HEK293 (cell line): ENCODE data around the gene AMBRA1.

ENCODE experiments used
- CTCF ChIA-PET: fragments of 350-600 bp; formaldehyde crosslinking; extraction: SDS; loops from one replicate; lab custom pipeline; 2021; ENCODE audit warnings: antibody characterized with exemption; lab: Yijun Ruan, JAX
- POLR2A ChIA-PET: fragments of 300-600 bp; formaldehyde crosslinking; extraction: SDS; loops from one replicate; lab custom pipeline; 2020; ENCODE audit warnings: antibody characterized with exemption, inconsistent platforms; lab: Yijun Ruan, JAX
- H3K27ac ChIP-seq: fragments of 200-500 bp; sonication (Bioruptor generic); 2 replicates; pipeline ENCODE4 v1.5.1; 2014; ENCODE audit warnings: low read depth, low read length, control low read depth, inconsistent platforms; ENCODE audit errors: extremely low read depth
- H3K36me3 ChIP-seq, 2 experiments: fragments of 200-500 bp in 1 of 2; sonication (Bioruptor generic) in 1 of 2; 1 replicate in 1 of 2; 2 replicates in 1 of 2; pipeline ENCODE4 v1.5.1; 2014 to 2017; ENCODE audit warnings: inconsistent platforms in 2 of 2, low read length in 2 of 2; ENCODE audit not compliant: control insufficient read depth in 2 of 2, insufficient read depth in 1 of 2
- H3K4me1 ChIP-seq: fragments of 200-500 bp; sonication (Bioruptor generic); 2 replicates; pipeline ENCODE4 v1.5.1; 2014; ENCODE audit warnings: mild to moderate bottlenecking, low read length, inconsistent platforms; ENCODE audit not compliant: control insufficient read depth, insufficient read depth
- H3K4me3 ChIP-seq: 2 replicates; pipeline ENCODE4 v1.5.1; 2011; ENCODE audit warnings: low read depth, mild to moderate bottlenecking, control low read depth, low read length, moderate library complexity
- H3K9me3 ChIP-seq: fragments of 200-500 bp; sonication (Bioruptor generic); 2 replicates; pipeline ENCODE4 v1.5.1; 2014; ENCODE audit warnings: low read depth, low read length, inconsistent platforms; ENCODE audit not compliant: control insufficient read depth, insufficient read depth
- AEBP2 ChIP-seq: fragments of 450-650 bp; formaldehyde crosslinking; IDR thresholded peaks from 2 replicates; pipeline ENCODE4 v1.5.1; 2016; ENCODE audit warnings: missing biosample characterization, missing genetic modification characterization, borderline replicate concordance
- GLIS1 ChIP-seq: fragments of 450-650 bp; formaldehyde crosslinking; IDR thresholded peaks from 2 replicates; pipeline ENCODE4 v1.5.1; 2016; ENCODE audit warnings: missing biosample characterization, missing genetic modification characterization
- KLF10 ChIP-seq: fragments of 450-650 bp; IDR thresholded peaks from 2 replicates; pipeline ENCODE4 v1.5.1; 2018; ENCODE audit warnings: missing biosample characterization, mild to moderate bottlenecking, missing genetic modification characterization
- MYNN ChIP-seq: fragments of 450-650 bp; formaldehyde crosslinking; IDR thresholded peaks from 2 replicates; pipeline ENCODE4 v1.5.1; 2016; ENCODE audit warnings: missing biosample characterization, missing genetic modification characterization, borderline replicate concordance
- PRDM1 ChIP-seq: fragments of 450-650 bp; formaldehyde crosslinking; IDR thresholded peaks from 2 replicates; pipeline ENCODE4; 2016; ENCODE audit warnings: missing biosample characterization, missing genetic modification characterization
- PRDM4 ChIP-seq: fragments of 450-650 bp; formaldehyde crosslinking; IDR thresholded peaks from 2 replicates; pipeline ENCODE4 v1.5.1; 2017; ENCODE audit warnings: missing biosample characterization, missing genetic modification characterization
- RBAK ChIP-seq: fragments of 450-650 bp; formaldehyde crosslinking; IDR thresholded peaks from 2 replicates; pipeline ENCODE4 v1.5.1; 2016; ENCODE audit warnings: missing biosample characterization, missing genetic modification characterization
- SALL2 ChIP-seq: fragments of 450-650 bp; formaldehyde crosslinking; IDR thresholded peaks from 2 replicates; pipeline ENCODE4 v1.5.0; 2017; ENCODE audit warnings: missing biosample characterization, mild to moderate bottlenecking, missing genetic modification characterization, borderline replicate concordance
- SCRT2 ChIP-seq: fragments of 450-650 bp; formaldehyde crosslinking; IDR thresholded peaks from 2 replicates; pipeline ENCODE4 v1.5.1; 2016; ENCODE audit warnings: missing biosample characterization, missing genetic modification characterization
- SP2 ChIP-seq: fragments of 450-650 bp; formaldehyde crosslinking; IDR thresholded peaks from 2 replicates; pipeline ENCODE4 v1.5.1; 2016; ENCODE audit warnings: missing biosample characterization, missing genetic modification characterization
- ZBTB7A ChIP-seq: fragments of 450-650 bp; formaldehyde crosslinking; IDR thresholded peaks from 2 replicates; pipeline ENCODE4 v1.5.1; 2016; ENCODE audit warnings: low read depth, missing biosample characterization, missing genetic modification characterization
- ZIC2 ChIP-seq: fragments of 450-650 bp; formaldehyde crosslinking; IDR thresholded peaks from 2 replicates; pipeline ENCODE4 v1.5.1; 2016; ENCODE audit warnings: missing biosample characterization, missing genetic modification characterization
- ZNF239 ChIP-seq: fragments of 450-650 bp; formaldehyde crosslinking; IDR thresholded peaks from 2 replicates; pipeline ENCODE4 v1.5.1; 2016; ENCODE audit warnings: missing biosample characterization, missing genetic modification characterization
- ZNF391 ChIP-seq: fragments of 450-650 bp; formaldehyde crosslinking; IDR thresholded peaks from 2 replicates; pipeline ENCODE4 v1.5.1; 2016; ENCODE audit warnings: low read depth, missing biosample characterization, missing genetic modification characterization, borderline replicate concordance
- ZNF48 ChIP-seq: fragments of 450-650 bp; formaldehyde crosslinking; IDR thresholded peaks from 2 replicates; pipeline ENCODE4 v1.5.1; 2016; ENCODE audit warnings: missing biosample characterization, missing genetic modification characterization
- ZNF518A ChIP-seq: fragments of 450-650 bp; formaldehyde crosslinking; conservative IDR thresholded peaks from 2 replicates; pipeline ENCODE4 v1.5.1; 2016; ENCODE audit warnings: low read depth, missing biosample characterization, missing genetic modification characterization

AMBRA1 gene

GRCh38 chr11:46522682-46523281, 71.0 kb downstream of the AMBRA1 start:
- no peaks in the 10 kb centered on the region for H3K9me3 ChIP-seq
- no peaks in the 10 kb centered on the region for H3K36me3 ChIP-seq
- H3K27ac ChIP-seq = no peak overlapping the region
- no peak overlapping the region for H3K4me3 ChIP-seq
- ChIA-PET POLR2A (interaction anchor here (0.6 kb wide), 1 partner anchor 1462 kb away, joined by 3 read pairs; no protein-coding TSS in a partner anchor), CTCF (interaction anchor here (0.7 to 1.9 kb wide), 10 partner anchors 9 to 227 kb away, joined by 3 to 17 read pairs (median 4); no protein-coding TSS in a partner anchor)
- TF ChIP-seq RBAK (tag by site-specific recombination) (no peak), ZNF48 (tag by site-specific recombination) (no peak), ZBTB7A (tag by site-specific recombination) (no peak), ZNF391 (tag by site-specific recombination) (no peak), ZNF239 (tag by site-specific recombination) (no peak), PRDM4 (tag by site-specific recombination) (no peak), ZNF518A (tag by site-specific recombination) (no peak), ZIC2 (tag by site-specific recombination) (no peak), PRDM1 (tag by site-specific recombination) (0 out of 2 replicates have a peak, but pooled peaks have one; percentile 25)
- peaks cover 4% of the 10 kb centered on the region for H3K4me1 ChIP-seq

GRCh38 chr11:46521961-46522681, 71.7 kb downstream of the AMBRA1 start:
- Histone ChIP-seq H3K4me1 (peaks cover 4% of the 10 kb centered on the region), H3K9me3 (no peaks in the 10 kb centered on the region), H3K4me3 (no peak overlapping the region), H3K36me3 (no peaks in the 10 kb centered on the region), H3K27ac (no peak overlapping the region)
- CTCF ChIA-PET = interaction anchor here (0.5 to 1.9 kb wide), 12 partner anchors 10 to 228 kb away, joined by 3 to 17 read pairs (median 4); no protein-coding TSS in a partner anchor
- TF ChIP-seq MYNN (no peak), SP2 (tag by site-specific recombination) (no peak), SCRT2 (tag by site-specific recombination) (peak; percentile 66), AEBP2 (tag by site-specific recombination) (no peak), KLF10 (tag by site-specific recombination) (no peak), ZIC2 (tag by site-specific recombination) (no peak), GLIS1 (tag by site-specific recombination) (peak; percentile 35), SALL2 (tag by site-specific recombination) (no peak)
- POLR2A ChIA-PET = no interaction called here
